Testis (tissue), 2 donors: ENCODE data around the gene ST3GAL2.

ENCODE experiments used
- CTCF ChIP-seq, 3 experiments: fragments of 450-650 bp in 2 of 3; fragments of 200-600 bp in 1 of 3; sonication (generic) in 1 of 3; IDR thresholded peaks; one replicate each; pipeline ENCODE4 v1.5.1; 2016 to 2019; ENCODE audit warnings: antibody characterized with exemption in 3 of 3, mild to moderate bottlenecking in 2 of 3, moderate library complexity in 1 of 3
- POLR2A ChIP-seq: fragments of 450-650 bp; IDR thresholded peaks from one replicate; pipeline ENCODE4 v1.6.1; 2017; ENCODE audit warnings: antibody characterized with exemption, mild to moderate bottlenecking, moderate library complexity

- no peak for TF ChIP-seq CTCF (IDR thresholded peaks at IDR 0.05)
- TF ChIP-seq POLR2A, result no peak
Observed at GRCh38 chr16:70410734-70411133, 28.2 kb downstream of the ST3GAL2 start.
